HG02981 (cell line): ENCODE measurements around the gene ZNF587B.
"Not testable (repeated sequence)": the region's sequence is repeated elsewhere in the genome, so short reads cannot be mapped to it uniquely, and the experiment has no call there.

ENCODE experiments used
- ATAC-seq: cut with Tn5 transposase; IDR thresholded peaks from one replicate; pipeline ENCODE4 v1.9.1; 2021; ENCODE audit warnings: mild to moderate bottlenecking, moderate library complexity; ENCODE audit not compliant: unreplicated experiment

ZNF587B gene

DNA sequence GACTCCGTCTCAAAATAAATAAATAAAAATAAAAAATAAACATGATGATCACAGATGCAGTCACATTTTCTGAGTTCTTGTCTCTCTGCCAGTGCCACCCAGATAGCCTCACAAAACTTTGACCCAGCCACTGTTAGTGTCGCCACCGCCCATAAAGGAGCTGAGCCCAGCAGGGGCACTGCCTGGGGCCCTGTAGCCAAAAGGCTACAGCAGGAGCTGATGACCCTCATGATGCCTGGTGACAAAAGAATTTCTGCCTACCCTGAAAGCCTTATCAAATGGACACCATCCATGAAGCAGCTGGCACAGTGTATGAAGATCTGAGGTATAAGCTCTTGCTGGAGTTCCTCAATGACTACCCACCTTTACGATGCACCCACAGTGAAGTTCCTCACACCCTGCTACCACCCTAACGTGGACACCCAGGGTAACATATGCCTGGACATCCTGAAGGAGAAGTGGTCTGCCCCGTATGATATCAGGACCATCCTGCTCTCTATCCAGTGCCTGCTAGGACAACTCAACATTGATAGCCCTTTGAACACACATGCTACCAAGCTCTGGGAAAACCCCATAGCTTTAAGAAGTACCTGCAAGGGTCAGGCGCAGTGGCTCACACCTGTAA, 37.9 kb downstream of the ZNF587B start:
- no peak for ATAC-seq

DNA sequence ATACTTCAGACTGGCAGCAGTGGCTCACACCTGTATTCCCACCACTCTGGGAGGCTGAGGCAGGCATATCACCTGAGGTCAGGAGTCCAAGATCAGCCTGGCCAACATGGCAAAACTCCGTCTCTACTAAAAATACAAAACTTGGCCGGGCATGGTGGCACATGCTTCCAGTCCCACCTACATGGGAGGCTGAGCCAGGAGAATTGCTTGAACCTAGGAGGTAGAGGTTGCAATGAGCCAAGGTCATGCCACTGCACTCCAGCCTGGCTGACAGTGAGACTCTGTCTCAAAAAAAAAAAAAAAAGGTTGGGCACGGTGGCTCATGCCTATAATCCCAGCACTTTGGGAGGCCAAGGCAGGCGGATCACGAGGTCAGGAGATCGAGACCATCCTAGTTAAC, 39.6 kb downstream of the ZNF587B start:
- ATAC-seq = not testable (repeated sequence)

DNA sequence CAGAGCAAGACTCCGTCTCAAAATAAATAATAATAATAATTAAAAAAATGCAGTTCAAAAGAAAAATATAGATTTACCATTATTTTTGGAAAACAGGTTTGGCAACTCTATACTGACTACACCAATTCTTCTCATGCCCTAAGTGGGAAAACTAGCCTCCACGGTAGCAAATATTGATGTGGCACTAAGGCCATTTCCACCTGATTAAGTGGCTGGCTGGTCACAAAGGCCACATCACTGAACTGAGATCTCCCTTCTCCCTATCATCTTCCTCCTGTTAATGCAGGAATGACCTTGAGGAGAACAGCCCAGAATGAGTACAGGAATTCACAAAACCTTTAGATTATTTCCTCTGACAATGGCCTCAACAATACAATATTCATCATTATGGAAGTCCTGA, 40.1 kb downstream of the ZNF587B start:
- ATAC-seq = no peak

DNA sequence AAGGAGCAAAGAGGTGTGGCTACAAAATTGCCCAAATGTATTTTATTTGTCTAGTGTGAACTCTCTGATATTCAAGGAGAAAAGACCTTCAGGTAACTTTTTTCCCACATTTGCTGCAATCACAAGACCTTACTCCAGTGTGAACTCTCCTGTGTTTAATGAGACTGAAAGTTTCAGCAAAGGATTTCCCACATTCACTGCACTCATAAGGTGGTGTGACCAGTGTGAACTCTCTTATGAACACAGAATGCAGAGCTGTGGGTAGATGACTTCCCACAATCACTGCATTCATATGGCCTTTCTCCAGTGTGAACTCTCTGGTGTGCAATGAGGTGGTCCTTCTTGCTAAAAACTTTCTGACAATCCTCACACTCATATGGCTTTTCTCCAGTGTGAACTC, 42.4 kb downstream of the ZNF587B start:
- no peak for ATAC-seq

DNA sequence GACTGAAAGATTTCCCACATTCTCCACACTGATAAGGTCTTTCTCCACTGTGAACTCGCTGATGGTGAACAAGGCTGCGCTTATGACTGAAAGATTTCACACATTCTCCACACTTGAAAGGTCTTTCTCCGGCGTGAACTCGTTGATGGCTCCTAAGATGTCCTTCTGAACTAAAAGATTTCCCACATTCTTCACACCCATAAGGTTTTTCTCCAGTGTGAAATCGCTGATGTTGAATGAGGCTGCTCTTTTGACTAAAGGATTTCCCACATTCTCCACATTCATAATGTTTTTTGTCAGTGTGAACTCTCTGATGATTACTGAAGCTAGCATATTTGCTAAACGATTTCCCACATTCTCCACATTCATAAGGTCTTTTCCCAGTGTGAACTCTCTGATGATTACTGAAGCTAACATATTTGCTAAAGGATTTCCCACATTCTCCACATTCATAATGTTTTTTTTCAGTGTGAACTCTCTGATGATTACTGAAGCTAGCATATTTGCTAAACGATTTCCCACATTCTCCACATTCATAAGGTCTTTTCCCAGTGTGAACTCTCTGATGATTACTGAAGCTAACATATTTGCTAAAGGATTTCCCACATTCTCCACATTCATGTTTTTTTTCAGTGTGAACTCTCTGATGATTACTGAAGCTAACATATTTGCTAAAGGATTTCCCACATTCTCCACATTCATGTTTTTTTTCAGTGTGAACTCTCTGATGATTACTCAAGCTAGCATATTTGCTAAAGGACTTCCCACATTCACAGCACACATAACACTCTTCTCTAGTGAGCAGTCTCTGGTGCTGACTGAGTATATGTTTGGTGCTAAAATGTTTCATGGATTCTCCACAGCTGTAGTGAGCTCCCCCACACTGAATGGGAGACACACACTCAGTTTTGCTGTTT, 44.0 kb downstream of the ZNF587B start:
- ATAC-seq = not testable (repeated sequence)

DNA sequence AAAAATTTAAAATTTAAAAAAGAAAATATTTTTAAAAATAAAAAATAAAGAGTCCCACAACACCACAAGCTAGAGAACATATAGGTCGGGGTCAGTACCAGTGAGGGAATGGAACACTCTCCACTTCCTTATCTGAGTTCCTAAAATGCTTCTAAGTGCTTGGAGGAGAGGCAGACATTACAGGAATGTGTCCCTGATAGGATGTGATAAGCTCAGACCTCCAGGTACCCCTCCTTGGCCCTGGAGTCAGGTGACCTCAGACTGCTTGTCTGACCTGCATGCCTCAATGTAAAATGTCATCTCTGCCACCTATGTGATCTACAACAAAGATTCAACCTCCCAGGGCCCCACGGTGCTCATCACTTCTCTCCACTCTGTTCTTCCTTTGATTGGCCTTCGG, 55.9 kb downstream of the ZNF587B start:
- ATAC-seq = no peak

DNA sequence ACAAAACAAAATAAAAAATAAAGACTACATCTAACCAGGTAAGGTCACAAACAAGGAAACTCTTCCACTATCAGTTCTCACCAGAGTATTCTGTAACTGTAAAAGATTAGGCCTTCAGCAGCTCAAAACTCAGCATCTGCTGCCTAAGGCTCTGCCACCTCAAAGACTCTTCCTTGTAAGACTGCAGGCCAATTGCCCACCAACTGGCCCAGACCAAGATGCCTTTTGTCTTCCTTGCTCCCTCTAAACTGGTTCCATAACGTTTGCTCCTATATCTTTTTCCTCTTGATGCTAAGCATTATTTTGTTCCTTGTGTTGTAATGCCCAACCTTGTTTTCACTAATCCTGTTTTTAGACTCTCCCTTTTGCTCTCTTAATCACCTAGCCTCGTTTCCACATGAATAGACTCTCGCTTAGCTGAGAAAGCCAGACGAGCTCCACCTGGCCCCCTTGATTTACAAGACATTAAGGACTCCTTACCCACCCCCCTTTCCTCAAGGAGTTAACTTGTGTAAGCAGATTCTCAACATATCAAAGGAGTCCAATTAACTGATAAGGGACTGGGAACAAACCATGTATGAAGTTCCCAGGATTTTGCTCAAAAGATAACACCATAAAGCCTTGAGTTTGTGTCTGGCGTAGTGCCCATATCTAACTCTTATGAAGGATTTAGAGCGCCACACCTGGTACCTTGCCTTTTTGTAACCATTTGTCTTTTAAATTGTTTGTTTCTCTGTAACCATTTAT, 57.3 kb downstream of the ZNF587B start:
- ATAC-seq = no peak

DNA sequence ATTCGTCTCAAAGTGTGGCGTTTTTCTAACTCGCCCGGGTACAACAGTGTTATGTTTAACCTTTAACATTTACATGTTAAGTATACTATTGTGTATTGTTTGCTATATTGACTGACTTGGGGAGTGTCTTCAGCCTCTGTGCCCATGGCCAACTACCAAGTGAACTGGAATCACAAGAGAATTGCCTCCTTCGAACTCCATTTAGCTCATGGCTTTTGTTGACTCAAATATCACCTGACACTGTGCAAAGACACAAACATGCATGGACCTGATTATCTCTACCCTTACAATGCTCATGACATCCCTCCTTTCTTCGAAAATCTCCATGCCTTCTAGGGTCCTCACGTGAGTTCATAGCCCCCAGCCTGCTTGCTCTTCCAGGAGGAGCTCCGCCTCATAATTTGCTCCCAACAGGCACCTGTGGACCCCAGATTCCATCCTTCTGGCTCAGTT, 58.0 kb downstream of the ZNF587B start:
- no peak for ATAC-seq

DNA sequence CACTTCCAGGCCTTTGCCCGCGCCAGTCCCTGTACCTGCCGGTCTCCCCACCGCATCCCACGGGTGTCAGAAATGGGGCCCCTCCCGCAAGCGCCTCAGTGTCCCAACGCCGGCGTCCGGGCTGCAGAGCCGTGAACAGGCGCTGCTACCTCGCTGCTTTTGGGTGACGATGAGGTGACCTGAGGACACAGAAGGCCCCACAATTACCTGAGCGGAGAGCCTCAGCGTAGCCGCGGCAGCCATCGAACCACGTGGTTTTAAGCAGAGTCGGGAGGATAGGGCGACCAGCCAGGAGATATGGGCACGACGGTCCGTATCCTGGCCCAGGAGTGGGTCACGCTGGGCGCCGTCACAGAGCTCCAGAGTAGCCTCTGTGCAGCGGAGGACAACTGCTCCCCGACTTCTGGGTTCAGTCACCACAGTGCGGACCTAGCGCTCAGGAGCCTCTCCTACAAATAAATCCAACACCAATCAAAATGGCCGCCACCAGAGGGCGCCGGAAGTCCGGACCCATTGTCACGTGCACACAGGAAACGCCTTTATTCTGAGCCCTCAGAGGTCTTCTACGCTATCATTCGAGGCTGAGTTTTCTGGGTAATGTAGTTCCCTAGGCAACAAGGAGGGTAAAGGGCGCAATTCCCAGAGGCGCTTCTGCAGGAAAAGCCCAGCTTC, 58.6 kb downstream of the ZNF587B start, which contains the start of gene ZNF814:
Gene ZNF814 (minus strand): TSS at position 478 of the 672 bp plus-strand sequence. CDS start 235 bp downstream, at position 243.
- no peak for ATAC-seq

DNA sequence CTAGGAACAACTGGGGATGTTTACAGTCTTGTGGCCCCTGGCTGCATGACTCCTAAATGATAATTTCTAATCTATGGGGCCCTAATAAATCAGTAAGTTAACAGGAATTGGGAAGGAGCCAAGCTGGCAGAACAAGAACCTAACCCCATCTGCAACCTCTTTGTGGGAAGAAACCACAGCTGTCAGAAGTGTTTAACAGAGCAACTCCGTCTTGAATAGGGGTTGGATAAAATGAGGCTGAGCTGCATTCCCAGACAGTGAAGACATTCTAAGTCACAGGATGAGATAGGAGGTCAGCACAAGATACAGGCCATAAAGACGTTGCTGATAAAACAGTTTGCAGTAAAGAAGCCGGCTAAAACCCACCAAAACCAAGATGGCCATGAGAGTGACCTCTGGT, 60.6 kb downstream of the ZNF587B start:
- not testable (repeated sequence) for ATAC-seq
